Measurements from ENCODE around the gene RRAGA.

DNA sequence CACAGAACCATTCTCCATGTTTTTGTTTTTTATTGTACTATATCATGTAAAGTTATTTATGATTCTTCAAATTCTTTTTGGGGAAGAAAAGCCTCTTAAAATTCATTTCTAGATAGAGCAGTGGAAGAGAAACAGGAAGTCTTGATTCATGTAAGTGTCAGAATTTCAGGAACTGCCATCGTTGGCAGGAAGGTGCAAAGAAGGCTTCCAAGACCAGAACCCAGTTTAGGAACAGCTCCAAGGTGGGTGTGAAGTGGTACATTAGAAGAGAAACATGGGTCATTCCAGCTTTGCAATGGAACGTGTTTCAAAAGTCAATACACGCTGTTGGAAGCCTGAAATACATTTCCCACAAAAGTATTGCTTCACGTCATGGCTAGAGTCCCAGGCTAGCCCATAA is 31.0 kb upstream of the RRAGA start:
- TF ChIP-seq, protein P1, sequence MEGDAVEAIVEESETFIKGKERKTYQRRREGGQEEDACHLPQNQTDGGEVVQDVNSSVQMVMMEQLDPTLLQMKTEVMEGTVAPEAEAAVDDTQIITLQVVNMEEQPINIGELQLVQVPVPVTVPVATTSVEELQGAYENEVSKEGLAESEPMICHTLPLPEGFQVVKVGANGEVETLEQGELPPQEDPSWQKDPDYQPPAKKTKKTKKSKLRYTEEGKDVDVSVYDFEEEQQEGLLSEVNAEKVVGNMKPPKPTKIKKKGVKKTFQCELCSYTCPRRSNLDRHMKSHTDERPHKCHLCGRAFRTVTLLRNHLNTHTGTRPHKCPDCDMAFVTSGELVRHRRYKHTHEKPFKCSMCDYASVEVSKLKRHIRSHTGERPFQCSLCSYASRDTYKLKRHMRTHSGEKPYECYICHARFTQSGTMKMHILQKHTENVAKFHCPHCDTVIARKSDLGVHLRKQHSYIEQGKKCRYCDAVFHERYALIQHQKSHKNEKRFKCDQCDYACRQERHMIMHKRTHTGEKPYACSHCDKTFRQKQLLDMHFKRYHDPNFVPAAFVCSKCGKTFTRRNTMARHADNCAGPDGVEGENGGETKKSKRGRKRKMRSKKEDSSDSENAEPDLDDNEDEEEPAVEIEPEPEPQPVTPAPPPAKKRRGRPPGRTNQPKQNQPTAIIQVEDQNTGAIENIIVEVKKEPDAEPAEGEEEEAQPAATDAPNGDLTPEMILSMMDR (IDR thresholded peaks at IDR 0.05; ENCODE audit: insufficient read depth, low read length), result no peak
- no peak for TF ChIP-seq GABPA (IDR thresholded peaks at IDR 0.05; ENCODE audit: low read depth)
- TF ChIP-seq, protein P2, sequence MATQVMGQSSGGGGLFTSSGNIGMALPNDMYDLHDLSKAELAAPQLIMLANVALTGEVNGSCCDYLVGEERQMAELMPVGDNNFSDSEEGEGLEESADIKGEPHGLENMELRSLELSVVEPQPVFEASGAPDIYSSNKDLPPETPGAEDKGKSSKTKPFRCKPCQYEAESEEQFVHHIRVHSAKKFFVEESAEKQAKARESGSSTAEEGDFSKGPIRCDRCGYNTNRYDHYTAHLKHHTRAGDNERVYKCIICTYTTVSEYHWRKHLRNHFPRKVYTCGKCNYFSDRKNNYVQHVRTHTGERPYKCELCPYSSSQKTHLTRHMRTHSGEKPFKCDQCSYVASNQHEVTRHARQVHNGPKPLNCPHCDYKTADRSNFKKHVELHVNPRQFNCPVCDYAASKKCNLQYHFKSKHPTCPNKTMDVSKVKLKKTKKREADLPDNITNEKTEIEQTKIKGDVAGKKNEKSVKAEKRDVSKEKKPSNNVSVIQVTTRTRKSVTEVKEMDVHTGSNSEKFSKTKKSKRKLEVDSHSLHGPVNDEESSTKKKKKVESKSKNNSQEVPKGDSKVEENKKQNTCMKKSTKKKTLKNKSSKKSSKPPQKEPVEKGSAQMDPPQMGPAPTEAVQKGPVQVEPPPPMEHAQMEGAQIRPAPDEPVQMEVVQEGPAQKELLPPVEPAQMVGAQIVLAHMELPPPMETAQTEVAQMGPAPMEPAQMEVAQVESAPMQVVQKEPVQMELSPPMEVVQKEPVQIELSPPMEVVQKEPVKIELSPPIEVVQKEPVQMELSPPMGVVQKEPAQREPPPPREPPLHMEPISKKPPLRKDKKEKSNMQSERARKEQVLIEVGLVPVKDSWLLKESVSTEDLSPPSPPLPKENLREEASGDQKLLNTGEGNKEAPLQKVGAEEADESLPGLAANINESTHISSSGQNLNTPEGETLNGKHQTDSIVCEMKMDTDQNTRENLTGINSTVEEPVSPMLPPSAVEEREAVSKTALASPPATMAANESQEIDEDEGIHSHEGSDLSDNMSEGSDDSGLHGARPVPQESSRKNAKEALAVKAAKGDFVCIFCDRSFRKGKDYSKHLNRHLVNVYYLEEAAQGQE (IDR thresholded peaks at IDR 0.05; ENCODE audit: insufficient replicate concordance, low read depth), result no peak
- TF ChIP-seq SPI1 (IDR thresholded peaks at IDR 0.05; ENCODE audit: borderline replicate concordance, low read depth), result peak; percentile 59; the same call in 1 of the 2 replicates
